ENCODE data around the gene MBTD1. TPM values are rescaled to one million over a fixed set of nuclear protein-coding genes. Genes with fewer than 3 reads are reported as not detected.
"Not testable (repeated sequence)": the region's sequence is repeated elsewhere in the genome, so short reads cannot be mapped to it uniquely, and the experiment has no call there.

Gene MBTD1
- polyA plus RNA-seq (2013, experiment 1 of 2; ENCODE audit: insufficient read length), result 8.3 TPM
- polyA plus RNA-seq (2013, experiment 2 of 2; ENCODE audit: insufficient read length), result 9.0 TPM

DNA sequence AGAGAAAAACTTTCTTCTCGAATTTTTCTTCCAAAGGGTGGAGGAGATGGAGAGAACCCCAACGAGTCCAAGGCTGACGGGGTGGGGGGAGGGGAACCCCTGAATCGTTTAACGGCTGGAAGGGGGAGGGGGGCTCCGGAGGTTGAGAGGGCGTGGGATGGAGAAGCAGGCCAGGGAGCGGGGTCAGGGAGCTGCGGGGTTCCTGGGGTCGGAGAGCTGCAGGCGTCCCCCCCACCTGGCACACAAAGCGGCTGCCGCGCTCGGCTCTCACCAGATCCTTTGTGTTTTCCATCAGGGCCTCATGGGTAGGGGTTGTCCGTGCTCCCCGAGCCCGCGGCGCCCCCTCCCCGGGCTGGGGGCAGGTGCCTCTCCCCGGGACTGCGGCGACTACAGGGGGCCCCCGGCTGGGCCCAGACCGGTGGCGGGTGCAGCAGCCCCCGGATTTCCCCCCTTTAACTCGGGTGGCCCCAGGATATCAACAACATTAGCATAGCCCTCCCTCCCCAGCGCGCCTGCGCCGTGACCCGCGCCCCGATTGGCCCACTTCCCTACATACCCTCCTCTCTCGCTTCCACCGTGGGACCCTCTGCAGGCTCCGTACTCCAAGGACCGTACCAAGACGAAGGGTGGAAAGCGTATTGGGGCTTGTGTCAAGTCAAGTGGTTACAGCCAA, at the start of gene MBTD1:
MBTD1 (minus strand) TSS at position 486 of the 673 bp plus-strand sequence. CDS start 34,888 bp downstream, outside the sequence.
- DNase-seq, result peak; percentile 97

DNA sequence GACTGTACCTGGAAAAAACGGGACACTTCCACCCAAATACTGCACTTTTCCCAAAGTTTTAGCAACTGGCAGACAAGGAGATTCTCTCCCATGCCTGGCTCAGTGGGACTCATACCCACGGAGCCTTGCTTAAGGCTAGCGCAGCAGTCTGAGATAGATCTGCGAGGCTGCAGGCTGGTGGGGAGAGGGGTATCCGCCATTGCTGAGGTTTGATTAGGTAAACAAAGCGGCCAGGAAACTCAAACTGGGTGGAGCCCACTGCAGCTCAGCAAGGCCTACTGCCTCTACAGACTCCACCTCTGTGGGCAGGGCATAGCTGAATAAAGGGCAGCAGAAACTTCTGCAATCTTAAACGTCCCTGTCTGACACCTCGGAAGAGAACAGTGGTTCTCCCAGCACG, 45.3 kb upstream of the MBTD1 start:
- no peak for DNase-seq

DNA sequence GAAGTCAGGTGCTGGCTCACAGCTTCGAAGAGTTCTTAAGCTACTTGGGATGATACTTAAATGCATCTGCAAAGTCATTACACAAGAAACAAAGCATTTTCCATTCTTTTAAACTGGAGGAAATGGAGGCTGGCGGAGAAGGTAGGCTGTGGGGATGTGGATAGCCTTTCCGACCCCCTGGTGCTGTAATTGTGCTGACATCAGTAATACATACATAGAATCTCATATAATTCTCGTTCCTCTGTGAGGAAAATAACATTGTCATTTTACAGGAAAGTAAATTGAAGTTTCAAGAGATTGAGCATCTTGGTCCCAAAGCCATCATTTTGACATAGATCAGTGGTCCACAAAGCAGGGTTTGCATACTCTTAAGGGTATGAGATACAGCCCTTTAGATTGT, 40.0 kb upstream of the MBTD1 start:
- no peak for DNase-seq

DNA sequence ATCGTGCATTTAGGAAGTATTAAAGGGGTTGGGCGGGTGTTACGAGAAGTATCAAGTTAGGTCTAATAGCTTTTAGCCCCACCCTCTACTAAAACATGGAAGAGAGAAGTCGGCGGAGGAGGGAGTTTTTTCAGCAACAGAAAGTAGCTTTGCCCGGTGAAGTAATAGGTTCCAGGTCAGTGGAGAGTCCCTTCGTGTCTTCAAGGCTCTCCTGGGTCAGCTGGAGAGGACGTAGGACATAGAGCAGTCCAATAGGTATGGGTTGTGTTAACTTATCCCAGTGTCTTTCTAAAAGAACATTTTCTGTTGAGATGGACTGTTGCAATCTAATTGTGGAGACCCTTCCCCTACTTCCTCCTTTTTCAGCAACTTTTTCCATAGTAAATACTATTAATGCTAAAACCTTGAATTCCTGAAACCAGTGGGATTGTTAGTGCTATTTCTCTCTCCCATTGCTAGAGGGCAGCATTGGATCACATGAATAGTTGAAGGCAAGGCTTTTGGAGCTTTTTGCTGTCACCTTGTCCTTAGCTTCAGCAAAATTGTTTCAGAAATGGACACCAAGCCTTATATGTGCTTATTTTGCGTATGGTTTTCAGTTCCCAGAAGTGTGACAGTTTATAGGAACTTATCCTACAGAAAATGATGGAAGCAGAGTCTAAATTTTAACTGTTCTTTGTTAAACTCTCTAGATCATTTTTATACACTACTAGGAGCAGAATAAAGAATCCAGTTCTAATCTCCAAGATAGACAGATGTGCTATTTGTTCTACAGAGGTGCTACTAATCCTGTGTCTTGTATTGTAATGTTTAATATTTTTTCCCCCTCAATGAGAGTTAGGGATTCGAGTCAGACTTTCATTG, 38.9 kb upstream of the MBTD1 start:
- peak; percentile 29 for DNase-seq

DNA sequence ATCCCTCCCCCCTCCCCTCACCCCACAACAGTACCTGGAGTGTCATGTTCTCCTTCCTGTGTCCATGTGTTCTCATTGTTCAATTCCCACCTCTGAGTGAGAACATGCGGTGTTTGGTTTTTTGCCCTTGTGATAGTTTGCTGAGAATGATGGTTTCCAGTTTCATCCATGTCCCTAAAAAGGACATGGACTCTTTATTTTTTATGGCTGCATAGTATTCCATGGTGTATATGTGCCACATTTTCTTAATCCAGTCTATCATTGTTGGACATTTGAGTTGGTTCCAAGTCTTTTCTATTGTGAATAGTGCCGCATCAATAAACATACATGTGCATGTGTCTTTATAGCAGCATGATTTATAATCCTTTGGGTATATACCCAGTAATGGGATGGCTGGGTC, 34.5 kb upstream of the MBTD1 start:
- DNase-seq, result not testable (repeated sequence)

DNA sequence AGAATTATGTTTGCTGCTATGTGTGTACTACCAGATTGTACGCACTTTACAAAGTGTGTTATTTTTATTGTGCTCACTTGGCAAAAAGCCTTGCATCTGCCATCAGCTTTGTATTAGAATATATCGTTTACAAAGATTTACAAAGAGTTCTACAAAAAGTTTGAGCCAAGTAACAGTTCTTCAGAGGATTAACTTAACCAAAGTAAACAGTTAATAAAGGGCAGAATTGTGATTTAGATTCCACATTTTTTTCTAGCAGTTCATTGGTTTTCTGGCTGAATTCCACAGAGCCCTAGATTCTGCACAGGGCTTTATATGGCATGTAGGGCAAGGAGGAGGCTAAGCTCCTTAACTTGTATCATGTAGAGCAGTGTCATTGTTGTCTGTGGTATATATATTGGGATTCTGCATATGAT, 29.9 kb upstream of the MBTD1 start:
- peak; percentile 40 for DNase-seq

DNA sequence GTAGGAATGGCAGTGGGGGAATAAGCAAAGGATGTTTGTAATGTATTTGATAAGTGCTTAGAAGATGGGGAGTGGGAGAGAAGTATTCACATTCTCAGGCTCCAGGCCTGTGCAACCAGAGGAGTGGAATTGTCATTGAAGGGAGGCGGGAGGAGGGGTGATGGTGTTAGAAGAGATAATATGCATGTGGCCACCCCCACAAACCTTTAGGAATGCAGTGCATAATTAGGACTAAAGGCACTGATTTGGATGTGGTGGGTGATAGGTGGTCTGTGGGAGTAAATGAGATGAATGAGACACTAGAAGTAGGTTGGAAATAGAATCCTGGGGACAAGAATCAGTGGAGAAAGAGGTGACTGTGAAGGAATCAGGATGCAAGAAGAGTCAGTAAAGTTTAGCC, 27.6 kb upstream of the MBTD1 start:
- no peak for DNase-seq

DNA sequence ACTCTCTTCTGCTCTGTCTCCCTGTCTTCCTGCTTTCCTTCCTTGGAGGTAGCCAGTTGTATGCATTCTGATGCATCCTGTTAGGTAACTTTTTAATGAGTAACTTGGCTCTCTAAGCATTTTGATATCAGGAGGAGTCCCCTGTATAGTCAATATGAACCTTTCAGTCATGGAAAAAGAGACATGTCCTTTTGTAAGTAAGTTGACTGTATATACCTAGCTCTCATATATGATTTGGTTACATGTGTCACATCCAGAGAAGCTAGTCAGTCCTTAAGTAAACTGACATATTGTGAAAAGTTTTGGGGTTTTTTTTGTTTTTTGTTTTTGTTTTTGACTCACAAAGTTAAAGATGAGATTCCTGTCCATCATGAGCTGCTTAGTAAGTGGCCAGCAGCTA, 19.3 kb upstream of the MBTD1 start:
- DNase-seq, result no peak

DNA sequence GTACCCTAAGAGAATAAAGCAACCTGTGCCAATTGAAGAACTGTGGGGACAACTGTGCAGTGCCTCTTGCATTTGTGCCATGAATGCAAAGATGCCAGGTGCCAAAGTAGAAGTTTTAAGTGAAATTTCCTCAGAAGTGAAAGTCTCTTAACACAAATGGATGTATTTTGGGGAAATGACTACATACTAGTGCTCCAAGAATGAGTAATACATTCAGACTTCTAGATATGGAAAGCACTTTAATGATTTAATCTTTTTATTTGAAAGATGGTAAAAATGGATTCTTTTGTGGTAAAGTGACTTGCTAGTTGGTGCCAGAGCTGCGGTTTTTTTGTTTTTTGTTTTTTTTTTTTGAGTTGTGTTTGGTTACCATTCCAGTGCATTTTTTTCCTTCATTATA, 15.5 kb upstream of the MBTD1 start:
- peak; percentile 76 for DNase-seq

DNA sequence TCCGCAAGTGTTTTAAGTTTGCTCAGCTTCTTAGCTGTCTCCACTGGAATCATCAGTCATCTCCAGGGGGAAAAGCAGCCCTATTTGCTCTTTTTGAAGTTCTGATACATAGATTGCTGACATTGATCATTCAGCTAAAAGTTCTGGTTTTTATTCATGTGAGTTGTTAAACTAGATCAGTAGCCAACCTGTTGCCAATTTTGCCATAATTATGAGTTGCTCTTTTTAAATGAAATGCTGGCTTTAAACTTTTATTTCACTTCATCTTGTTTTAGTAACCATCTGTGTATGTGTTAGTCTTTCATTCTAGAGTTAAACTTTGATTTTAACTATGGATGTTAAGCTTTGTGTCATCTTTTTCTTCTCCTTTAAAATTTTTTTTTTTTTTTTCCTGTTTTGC, 13.0 kb upstream of the MBTD1 start:
- no peak for DNase-seq

DNA sequence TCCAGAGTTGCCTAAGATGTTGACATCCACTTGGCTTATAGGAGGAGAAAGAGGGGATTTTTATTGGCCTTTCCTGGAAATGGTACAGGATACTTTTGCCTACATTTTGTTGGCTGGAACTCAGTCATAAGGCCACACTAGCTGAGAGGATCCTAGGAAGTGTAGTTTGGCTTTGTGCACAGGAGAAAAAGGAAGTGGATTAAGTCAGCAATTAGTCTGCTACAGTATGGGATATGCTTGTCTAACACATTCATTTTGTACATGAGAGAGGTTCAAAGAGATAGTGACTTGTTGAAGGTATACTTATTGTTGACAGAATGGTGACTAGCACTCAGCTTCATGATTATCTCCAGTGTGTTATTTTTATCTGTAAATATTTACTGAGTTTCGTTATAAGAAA, 10.8 kb upstream of the MBTD1 start:
- no peak for DNase-seq

DNA sequence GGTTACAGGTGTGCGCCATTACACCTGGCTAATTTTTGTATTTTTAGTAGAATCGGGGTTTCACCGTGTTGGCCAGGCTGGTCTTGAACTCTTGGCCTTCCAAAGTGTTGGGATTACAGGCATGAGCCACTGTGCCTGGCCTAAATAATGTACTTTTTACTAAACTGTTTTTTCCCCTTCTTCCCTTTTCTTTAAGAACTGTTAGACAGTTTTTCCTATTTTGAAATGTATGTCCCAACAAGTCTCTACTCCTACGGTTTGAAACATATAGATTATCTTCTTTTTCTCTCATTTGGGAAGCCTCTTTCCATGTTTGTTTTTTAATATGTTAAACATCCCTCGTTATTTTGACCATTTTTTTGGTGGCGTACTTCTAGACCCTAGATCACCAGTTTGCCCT, 10.1 kb upstream of the MBTD1 start:
- DNase-seq, result no peak

DNA sequence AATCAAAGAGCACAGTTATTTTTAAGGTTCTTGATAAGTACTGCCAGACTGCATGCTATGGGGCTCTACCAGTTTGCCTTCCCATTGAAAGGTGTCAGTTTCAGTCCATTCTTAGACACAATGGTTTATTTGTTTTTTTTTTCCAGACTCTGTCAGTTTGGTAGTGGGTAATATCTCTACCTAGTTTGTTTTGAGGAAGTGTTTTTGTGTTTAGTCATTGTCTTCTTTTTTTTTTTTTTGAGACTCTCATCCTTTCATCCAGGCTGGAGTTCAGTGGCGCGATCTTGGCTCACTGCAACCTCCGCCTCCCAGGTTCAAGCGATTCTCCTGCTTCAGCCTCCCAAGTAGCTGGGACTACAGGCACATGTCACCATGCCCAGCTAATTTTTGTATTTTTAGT, 4.6 kb upstream of the MBTD1 start:
- DNase-seq, result not testable (repeated sequence)

DNA sequence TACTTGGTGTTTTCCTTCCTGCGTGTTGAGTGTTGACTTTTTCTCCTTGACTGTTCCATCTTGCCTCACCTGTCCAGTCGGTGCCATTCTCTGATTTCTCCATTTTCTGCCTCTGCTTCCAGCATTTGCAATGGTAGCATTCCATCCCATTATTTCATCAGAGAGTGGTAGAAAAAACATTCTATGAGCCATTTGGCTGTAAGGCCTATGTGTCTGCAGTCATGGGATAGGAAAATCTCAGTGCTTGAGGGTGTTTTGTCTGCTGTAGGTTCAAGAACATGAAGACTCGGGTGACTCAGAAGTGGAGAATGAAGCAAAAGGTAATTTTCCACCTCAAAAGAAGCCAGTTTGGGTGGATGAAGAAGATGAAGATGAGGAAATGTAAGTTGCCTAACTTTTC, 3.2 kb upstream of the MBTD1 start:
- DNase-seq, result no peak

DNA sequence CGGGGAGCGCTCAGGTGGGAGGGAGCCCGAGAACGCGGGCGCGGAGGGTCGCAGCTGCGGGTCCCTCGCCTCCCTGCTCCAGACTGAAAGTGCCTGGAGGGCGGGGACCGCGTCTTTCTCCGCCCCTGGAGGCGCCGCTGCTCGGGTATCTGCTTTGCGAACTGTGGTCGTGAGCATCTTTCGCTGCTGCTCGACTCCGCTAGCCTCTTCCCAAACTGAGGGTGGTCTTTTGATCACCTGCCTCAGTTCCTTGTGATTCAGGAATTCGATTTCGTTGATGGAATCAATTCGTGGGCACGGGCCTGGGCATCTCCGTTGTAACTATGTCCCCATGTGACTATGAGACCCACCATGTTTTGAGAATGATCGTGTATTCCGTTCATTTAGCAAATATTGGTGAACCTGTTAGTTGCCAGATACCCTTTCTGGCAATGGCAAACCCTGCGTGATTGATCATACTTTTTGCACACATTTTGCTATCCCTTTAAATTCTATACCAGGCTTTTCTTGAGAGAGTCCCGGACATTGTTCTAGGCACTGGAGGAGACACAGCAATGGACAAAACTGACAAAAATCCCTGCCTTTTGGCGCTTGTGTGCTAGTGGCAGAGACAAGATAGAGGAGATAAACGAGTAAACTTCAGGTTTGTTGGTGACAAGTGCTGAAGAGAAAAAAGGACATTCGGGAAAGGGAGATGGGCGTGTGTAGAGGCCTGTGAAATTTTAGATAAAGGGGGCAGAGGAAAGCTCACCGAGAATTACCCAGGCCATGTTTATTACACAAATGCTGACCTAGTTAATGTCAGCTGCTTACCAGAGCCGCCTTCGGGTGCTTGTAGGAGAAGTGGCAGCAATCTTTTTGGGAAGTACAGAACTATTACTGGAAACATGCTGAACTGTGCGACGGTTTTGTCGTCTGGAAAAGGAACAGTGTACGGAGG, 1.4 kb upstream of the MBTD1 start:
- DNase-seq, result no peak

DNA sequence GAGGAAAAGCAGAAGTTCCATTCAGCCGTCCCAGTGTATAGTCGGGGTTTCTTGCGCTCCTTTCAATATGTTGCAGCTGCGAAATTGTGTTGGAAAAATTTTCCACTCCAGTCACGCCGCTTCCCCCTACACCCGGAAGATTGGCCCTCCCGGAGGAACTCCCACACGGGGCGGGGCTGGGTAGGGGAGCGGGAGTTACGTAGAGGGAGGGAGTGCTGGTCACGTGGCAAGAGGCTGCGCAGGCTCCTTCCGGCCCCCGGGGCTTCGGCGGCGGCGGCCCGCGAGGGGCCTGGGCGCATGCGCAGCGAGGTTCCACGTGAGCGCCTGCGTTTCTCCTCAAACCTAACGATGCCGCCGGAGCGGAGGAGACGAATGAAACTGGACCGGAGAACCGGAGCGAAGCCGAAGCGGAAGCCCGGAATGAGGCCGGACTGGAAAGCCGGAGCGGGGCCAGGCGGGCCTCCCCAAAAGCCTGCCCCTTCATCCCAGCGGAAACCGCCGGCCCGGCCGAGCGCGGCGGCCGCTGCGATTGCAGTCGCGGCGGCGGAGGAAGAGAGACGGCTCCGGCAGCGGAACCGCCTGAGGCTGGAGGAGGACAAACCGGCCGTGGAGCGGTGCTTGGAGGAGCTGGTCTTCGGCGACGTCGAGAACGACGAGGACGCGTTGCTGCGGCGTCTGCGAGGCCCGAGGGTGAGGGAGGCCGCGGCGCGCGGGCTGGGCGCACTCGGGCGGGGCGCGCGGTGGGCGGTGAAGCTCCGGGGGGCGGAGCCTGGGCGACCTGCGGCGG, 581 bp upstream of the MBTD1 start, which contains the start of gene UTP18:
UTP18 (plus strand) TSS at position 310 of the 787 bp plus-strand sequence; CDS start at position 349, 39 bp downstream.
- peak; percentile 98 for DNase-seq

DNA sequence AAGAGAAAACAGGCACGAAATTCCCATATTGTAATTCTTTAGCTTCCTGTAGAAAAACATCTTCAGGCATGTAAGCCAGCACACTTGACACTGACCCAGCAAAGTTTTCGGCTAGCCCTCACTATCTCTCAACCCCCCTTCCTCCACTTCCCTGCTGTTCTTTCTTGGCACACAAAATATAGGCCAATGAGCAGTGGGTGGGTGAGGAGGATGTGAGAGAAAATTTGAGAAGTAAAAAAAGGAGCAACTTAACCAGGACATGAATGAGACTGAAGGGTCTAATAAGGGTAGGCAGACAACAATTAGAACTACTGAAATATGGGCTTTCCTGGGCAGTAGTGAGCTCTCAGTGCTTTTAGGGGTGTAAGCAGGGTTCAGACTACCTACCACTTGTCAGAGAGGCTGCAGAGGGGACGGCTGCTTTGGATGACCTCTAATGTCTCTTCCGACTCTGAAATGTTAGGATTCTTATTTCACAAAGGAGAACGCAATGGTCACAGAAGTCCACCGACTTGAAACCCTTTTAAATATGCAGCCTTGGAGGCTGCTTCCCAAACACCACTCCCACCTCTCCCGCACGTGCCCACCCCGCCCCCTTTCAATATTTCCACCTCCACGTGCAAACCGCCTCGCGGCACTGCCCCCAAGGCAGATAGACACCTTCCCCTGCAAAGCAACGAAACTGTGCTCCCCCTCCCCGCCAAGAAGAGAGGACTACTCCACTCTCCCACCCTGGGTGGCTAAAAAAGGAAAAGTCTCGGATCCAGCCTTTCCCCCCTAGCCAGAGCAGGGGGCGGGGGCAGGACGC, 889 bp downstream of the MBTD1 start:
- DNase-seq, result no peak

DNA sequence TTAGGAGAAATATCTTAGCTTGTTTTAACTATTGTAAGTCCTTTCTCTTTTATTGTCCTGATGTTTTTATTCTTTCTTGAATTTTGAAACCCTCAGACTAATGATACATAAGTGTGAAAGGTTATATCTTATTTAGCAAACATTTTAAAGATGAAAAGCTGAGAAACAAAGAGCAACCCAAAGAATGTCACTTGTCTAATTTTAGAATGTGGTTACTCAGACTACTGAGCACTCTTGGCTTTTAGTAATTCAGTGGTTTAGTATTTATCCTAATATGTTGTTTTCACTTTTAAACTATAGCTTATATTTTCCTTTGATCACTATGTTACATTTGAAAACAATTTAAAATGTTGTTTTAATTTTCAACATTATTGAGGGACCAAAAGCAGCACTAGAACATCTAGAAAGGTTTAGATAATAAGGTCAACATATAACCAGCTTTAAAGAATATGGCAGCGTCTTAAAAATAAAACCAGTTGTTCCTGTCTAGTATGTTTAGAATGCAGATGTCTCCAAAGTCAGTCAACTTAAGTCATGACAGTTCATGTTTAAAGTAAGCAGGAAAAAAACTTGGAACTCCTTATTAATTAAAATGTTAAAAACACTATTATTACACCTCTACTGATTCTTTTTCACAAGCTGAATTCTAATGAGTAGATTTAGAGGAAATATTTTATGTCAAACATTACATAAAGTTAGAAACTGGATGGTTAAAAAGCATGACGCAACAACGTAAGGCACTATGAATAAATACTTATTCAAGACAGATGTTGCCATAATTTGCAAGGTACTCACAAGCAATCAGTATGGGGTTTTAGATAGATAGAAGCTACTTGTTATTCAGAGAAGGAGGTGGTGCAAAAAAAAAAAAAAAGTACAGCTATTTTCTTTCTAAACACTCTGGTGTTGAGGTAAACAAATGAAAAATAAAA, 2.4 kb downstream of the MBTD1 start:
- DNase-seq, result peak; percentile 28

DNA sequence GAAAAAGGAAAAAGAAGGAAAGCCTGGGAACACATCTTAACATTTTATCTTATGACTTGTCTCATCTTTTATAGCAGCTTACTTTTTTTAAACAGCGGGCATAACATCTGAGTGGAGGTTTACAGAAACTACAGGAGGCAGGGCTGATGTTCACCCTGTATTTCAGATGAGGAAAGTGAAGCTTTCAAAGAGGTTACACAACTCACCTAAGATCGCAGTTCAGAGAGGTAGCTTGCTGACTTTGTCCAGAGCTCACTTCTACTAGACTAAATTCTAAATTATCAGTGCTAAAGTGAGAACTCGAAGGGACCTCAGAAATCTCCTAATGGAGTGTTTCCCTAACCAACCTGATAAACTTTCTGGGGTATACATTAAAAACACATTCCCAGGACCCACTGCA, 3.7 kb downstream of the MBTD1 start:
- no peak for DNase-seq

DNA sequence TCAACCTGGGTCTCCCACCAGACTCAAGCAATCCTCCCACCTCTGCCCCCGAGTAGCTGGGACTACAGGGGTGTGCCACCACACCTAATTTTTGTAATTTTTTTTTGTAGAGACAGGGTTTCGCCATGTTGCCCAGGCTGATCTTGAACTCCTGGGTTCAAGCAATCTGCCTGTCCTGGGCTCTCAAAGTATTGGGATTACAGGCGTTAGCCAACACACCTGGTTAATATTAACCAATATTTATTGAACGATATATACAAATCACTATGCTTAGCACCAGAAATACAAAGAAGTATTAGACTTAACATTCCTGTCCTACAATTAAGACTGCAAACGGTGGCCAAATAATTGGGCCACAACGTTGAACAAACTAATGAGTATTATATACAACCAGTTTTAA, 4.2 kb downstream of the MBTD1 start:
- DNase-seq, result no peak

Measured in fibroblast of skin of abdomen (primary cell).